K562 (cell line): ENCODE data around the gene GRSF1. TPM values are rescaled to one million over a fixed set of nuclear protein-coding genes. Genes with fewer than 3 reads are reported as not detected.

Experiments used
- C11orf30 ChIP-seq: fragments of 450-650 bp; IDR thresholded peaks from 2 replicates; pipeline ENCODE4 v1.6.1; 2016; ENCODE audit warnings: low read depth, mild to moderate bottlenecking
- MAFF ChIP-seq: IDR thresholded peaks from 2 replicates; pipeline ENCODE4 v1.6.1; 2012; ENCODE audit warnings: low read length, improper control_type of control experiment
- MAZ ChIP-seq, 2 experiments: fragments of 450-650 bp in 1 of 2; sonication (generic) in 1 of 2; formaldehyde crosslinking; IDR thresholded peaks in 1 of 2; conservative IDR thresholded peaks in 1 of 2; 2 replicates each; pipeline versions ENCODE4 v1.4.0 to v1.5.0; 2020; ENCODE audit warnings: mild to moderate bottlenecking in 1 of 2, missing genetic modification reagents in 1 of 2
- MCM5 ChIP-seq: fragments of 450-650 bp; IDR thresholded peaks from 2 replicates; pipeline ENCODE4 v1.6.1; 2016; ENCODE audit warnings: low read depth
- NFE2 ChIP-seq: IDR thresholded peaks from 2 replicates; pipeline ENCODE4 v1.6.1; 2014; ENCODE audit warnings: antibody characterized with exemption, low read depth
- PURB ChIP-seq: sonication (generic); formaldehyde crosslinking; IDR thresholded peaks from 2 replicates; pipeline ENCODE4 v1.9.0; 2021; ENCODE audit warnings: low read depth, mild to moderate bottlenecking, missing genetic modification reagents
- RUNX1 ChIP-seq: sonication (generic); IDR thresholded peaks from 2 replicates; pipeline ENCODE4 v1.6.1; 2016; ENCODE audit warnings: antibody characterized with exemption, low read depth
- TCF3 ChIP-seq: sonication (generic); formaldehyde crosslinking; IDR thresholded peaks from 2 replicates; pipeline ENCODE4 v1.4.0; 2020; ENCODE audit warnings: mild to moderate bottlenecking, missing genetic modification reagents
- TOE1 ChIP-seq, 2 experiments: fragments of 450-650 bp in 1 of 2; sonication (generic) in 1 of 2; formaldehyde crosslinking in 1 of 2; IDR thresholded peaks; 2 replicates each; pipeline versions ENCODE4 v1.7.1 to v1.8.0; 2016 to 2022; ENCODE audit warnings: borderline replicate concordance in 2 of 2, mild to moderate bottlenecking in 2 of 2, antibody characterized with exemption in 1 of 2, inconsistent platforms in 1 of 2, low read depth in 1 of 2, missing genetic modification reagents in 1 of 2, moderate library complexity in 1 of 2
- ZNF134 ChIP-seq: fragments of 250-450 bp; sonication (Bioruptor Pico); conservative IDR thresholded peaks from 2 replicates; pipeline ENCODE4 v1.4.0; 2020
- ZNF408 ChIP-seq: fragments of 250-450 bp; sonication (Bioruptor Pico); IDR thresholded peaks from 2 replicates; pipeline ENCODE4 v1.4.0; 2020; ENCODE audit warnings: low read depth, mild to moderate bottlenecking, moderate library complexity
- polyA plus RNA-seq, 8 experiments: library from polyadenylated mRNA; depleted of rRNA in 4 of 8; stranded (reverse) in 5 of 8; unstranded in 3 of 8; fragments of >200 nt; fragmentation: Nextera tagmentation in 2 of 8; fragmentation: Illumina TruSeq in 1 of 8; extraction: Ambion mirVana in 2 of 8; extraction: Trizol in 1 of 8; gene quantifications; 2 replicates each; pipeline versions ENCODE4 v1.2.1 to v1.2.3, GENCODE V29; 2011 to 2014; ENCODE audit warnings: inconsistent platforms in 1 of 8, missing spikeins in 1 of 8
- total RNA-seq, 7 experiments: library from RNA; depleted of rRNA in 6 of 7; stranded (reverse); fragments of >200 nt in 6 of 7; fragmentation: Illumina TruSeq in 2 of 7; extraction: Trizol in 2 of 7; gene quantifications; 2 replicates each; pipeline versions ENCODE4 v1.2.1 to v1.2.3, GENCODE V29; 2011 to 2021; ENCODE audit warnings: low replicate concordance in 1 of 7
- TF ChIP-seq, protein P1 (sequence below): fragments of 450-650 bp; IDR thresholded peaks from 2 replicates; pipeline ENCODE4 v1.6.1; 2016
- TF ChIP-seq, protein P2 (sequence below): fragments of 250-450 bp; sonication (Bioruptor Pico); IDR thresholded peaks from 2 replicates; pipeline ENCODE4 v1.4.0; 2020; ENCODE audit warnings: mild to moderate bottlenecking, moderate library complexity
- TF ChIP-seq, protein P3 (sequence below), 2 experiments: fragments of 450-650 bp in 1 of 2; IDR thresholded peaks; 2 replicates each; pipeline ENCODE4 v1.6.1; 2011 to 2017; ENCODE audit warnings: low read depth in 2 of 2, antibody characterized with exemption in 1 of 2, borderline replicate concordance in 1 of 2, low read length in 1 of 2, mild to moderate bottlenecking in 1 of 2, mixed read lengths in 1 of 2; ENCODE audit not compliant: control insufficient read depth in 1 of 2
- TF ChIP-seq, protein P4 (sequence below): fragments of 450-650 bp; IDR thresholded peaks from 2 replicates; pipeline ENCODE4 v1.6.1; 2016; ENCODE audit warnings: low read depth, mild to moderate bottlenecking, moderate library complexity
- TF ChIP-seq, protein P5 (sequence below): fragments of 450-650 bp; IDR thresholded peaks from 2 replicates; pipeline ENCODE4 v1.6.1; 2018; ENCODE audit warnings: mild to moderate bottlenecking, low read depth; ENCODE audit not compliant: partially characterized antibody

The GRSF1 gene
- total and polyA plus RNA-seq, 9 of the 15 experiments (the other 6 are each of a cell fraction or from before 2014, with no cell fraction given): 33.0 to 105 (median 76.0) TPM

DNA sequence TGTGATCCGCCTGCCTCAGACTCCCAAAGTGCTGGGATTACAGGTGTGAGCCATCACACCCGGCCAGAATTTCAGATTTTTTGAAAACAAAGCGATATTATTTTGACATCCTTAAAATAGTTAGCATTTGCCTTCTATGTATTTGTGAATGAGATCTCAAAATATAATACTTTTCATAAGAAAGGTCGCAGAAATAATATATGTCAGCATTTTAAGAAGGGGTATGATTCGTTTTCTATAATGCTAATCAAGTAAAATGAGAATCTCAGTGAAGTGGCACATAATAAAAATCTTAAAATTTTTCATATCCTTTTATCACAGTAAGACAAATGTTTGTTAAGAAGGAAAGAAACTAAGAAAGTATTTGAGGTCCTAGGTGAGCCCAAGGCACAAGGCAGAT, 52.2 kb downstream of the GRSF1 start (continued):
- TF ChIP-seq, protein P1, sequence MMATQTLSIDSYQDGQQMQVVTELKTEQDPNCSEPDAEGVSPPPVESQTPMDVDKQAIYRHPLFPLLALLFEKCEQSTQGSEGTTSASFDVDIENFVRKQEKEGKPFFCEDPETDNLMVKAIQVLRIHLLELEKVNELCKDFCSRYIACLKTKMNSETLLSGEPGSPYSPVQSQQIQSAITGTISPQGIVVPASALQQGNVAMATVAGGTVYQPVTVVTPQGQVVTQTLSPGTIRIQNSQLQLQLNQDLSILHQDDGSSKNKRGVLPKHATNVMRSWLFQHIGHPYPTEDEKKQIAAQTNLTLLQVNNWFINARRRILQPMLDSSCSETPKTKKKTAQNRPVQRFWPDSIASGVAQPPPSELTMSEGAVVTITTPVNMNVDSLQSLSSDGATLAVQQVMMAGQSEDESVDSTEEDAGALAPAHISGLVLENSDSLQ: no peak
- TF ChIP-seq MAZ (CRISPR knock-in tag; conservative IDR thresholded peaks at IDR 0.05 in 1 of 2, IDR thresholded peaks at IDR 0.05 in 1 of 2): no peak
- TF ChIP-seq C11orf30: peak; percentile 60
- TF ChIP-seq, protein P2, sequence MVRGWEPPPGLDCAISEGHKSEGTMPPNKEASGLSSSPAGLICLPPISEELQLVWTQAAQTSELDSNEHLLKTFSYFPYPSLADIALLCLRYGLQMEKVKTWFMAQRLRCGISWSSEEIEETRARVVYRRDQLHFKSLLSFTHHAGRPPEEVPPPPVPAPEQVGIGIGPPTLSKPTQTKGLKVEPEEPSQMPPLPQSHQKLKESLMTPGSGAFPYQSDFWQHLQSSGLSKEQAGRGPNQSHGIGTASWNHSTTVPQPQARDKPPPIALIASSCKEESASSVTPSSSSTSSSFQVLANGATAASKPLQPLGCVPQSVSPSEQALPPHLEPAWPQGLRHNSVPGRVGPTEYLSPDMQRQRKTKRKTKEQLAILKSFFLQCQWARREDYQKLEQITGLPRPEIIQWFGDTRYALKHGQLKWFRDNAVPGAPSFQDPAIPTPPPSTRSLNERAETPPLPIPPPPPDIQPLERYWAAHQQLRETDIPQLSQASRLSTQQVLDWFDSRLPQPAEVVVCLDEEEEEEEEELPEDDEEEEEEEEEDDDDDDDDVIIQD (CRISPR knock-in tag): no peak
- no peak for TF ChIP-seq TCF3
- TF ChIP-seq RUNX1: no peak
- no peak for TF ChIP-seq NFE2
- TF ChIP-seq TOE1 (IDR thresholded peaks at IDR 0.05; ENCODE audit: borderline replicate concordance): no peak
- TF ChIP-seq TOE1 (CRISPR knock-in tag; IDR thresholded peaks at IDR 0.05; ENCODE audit: borderline replicate concordance, low read depth): no peak
- TF ChIP-seq, protein P3, sequence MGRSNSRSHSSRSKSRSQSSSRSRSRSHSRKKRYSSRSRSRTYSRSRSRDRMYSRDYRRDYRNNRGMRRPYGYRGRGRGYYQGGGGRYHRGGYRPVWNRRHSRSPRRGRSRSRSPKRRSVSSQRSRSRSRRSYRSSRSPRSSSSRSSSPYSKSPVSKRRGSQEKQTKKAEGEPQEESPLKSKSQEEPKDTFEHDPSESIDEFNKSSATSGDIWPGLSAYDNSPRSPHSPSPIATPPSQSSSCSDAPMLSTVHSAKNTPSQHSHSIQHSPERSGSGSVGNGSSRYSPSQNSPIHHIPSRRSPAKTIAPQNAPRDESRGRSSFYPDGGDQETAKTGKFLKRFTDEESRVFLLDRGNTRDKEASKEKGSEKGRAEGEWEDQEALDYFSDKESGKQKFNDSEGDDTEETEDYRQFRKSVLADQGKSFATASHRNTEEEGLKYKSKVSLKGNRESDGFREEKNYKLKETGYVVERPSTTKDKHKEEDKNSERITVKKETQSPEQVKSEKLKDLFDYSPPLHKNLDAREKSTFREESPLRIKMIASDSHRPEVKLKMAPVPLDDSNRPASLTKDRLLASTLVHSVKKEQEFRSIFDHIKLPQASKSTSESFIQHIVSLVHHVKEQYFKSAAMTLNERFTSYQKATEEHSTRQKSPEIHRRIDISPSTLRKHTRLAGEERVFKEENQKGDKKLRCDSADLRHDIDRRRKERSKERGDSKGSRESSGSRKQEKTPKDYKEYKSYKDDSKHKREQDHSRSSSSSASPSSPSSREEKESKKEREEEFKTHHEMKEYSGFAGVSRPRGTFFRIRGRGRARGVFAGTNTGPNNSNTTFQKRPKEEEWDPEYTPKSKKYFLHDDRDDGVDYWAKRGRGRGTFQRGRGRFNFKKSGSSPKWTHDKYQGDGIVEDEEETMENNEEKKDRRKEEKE (IDR thresholded peaks at IDR 0.05; ENCODE audit: borderline replicate concordance in 1 of 2, control insufficient read depth in 1 of 2, low read depth in 2 of 2, low read length in 1 of 2): no peak
- peak; percentile 60 for TF ChIP-seq MAFF
- TF ChIP-seq ZNF408 (CRISPR knock-in tag): no peak
- TF ChIP-seq, protein P4, sequence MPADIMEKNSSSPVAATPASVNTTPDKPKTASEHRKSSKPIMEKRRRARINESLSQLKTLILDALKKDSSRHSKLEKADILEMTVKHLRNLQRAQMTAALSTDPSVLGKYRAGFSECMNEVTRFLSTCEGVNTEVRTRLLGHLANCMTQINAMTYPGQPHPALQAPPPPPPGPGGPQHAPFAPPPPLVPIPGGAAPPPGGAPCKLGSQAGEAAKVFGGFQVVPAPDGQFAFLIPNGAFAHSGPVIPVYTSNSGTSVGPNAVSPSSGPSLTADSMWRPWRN: no peak
- TF ChIP-seq MCM5: no peak
- no peak for TF ChIP-seq PURB
- TF ChIP-seq, protein P5, sequence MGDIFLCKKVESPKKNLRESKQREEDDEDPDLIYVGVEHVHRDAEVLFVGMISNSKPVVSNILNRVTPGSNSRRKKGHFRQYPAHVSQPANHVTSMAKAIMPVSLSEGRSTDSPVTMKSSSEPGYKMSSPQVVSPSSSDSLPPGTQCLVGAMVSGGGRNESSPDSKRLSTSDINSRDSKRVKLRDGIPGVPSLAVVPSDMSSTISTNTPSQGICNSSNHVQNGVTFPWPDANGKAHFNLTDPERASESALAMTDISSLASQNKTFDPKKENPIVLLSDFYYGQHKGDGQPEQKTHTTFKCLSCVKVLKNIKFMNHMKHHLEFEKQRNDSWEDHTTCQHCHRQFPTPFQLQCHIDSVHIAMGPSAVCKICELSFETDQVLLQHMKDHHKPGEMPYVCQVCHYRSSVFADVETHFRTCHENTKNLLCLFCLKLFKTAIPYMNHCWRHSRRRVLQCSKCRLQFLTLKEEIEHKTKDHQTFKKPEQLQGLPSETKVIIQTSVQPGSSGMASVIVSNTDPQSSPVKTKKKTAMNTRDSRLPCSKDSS: no peak
- no peak for TF ChIP-seq ZNF134 (CRISPR knock-in tag)
